GM19468 (cell line): ENCODE results near the gene SSTR1.

Experiments used
- ATAC-seq: cut with Tn5 transposase; IDR thresholded peaks from one replicate; pipeline ENCODE4 v1.9.1; 2021; ENCODE audit warnings: mild to moderate bottlenecking, moderate library complexity, moderate number of reproducible peaks; ENCODE audit not compliant: unreplicated experiment; ENCODE audit errors: extremely low read depth

The SSTR1 gene

GRCh38 chr14:38225946-38226345 lies 18.2 kb downstream of the SSTR1 start:
- no peak for ATAC-seq

- no peak for ATAC-seq
Measured at GRCh38 chr14:38226366-38226765, 18.7 kb downstream of the SSTR1 start.

DNA sequence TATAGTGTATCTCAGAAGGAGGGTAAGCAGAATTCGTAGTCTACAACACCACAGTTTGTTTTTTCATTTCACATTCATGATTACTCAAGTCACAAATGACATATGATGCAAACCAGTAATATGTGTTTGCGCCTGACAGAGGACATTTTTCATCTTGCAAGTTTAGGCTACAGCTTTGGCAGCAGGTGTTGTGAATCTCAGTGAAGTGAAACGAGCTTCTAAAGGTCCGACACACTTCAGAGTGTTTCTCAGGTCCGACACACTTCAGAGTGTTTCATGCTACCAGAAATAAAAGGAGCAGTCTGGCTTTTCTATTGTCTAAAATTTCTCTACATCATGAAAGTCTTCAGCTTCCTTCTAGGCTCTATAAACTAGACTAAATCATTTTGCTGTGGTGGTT lies 25.5 kb downstream of the SSTR1 start:
- ATAC-seq: no peak

DNA sequence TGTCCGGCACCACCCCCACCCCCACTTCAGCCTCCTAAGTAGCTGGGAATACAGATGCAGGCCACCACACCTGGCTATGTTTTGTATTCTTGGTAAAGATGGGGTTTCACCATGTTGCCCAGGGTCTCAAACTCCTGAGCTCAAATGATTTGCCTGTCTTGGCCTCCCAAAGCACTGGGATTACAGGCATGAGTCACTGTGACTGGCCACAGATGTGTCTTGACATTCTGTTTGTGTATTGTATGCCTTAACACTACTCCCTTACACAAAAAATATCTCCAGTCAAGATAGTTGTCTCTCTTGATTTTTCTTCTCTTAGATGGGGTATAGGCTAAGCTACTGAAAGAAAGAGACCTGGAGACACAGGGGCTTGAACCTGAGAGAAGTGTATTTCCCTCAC lies 30.6 kb downstream of the SSTR1 start:
- ATAC-seq: no peak

DNA sequence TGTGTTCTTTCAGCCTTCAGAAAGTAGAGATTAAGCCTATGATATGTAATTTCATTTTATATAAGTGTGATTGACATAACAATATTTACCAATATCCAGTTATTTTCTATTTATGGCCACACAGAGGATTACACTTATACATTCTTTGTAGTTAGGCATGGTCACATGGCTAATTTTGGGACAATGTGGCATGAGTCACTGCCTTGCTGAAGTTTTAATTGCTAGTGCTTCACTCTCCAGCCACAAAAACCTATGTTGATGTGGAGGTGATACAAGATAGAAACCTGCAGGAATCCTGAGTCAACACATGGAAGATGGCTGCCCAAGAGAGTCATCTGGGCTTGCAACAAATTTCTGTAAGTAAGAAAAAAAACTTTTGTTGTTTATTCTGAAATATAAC lies 31.2 kb downstream of the SSTR1 start:
- no peak for ATAC-seq

DNA sequence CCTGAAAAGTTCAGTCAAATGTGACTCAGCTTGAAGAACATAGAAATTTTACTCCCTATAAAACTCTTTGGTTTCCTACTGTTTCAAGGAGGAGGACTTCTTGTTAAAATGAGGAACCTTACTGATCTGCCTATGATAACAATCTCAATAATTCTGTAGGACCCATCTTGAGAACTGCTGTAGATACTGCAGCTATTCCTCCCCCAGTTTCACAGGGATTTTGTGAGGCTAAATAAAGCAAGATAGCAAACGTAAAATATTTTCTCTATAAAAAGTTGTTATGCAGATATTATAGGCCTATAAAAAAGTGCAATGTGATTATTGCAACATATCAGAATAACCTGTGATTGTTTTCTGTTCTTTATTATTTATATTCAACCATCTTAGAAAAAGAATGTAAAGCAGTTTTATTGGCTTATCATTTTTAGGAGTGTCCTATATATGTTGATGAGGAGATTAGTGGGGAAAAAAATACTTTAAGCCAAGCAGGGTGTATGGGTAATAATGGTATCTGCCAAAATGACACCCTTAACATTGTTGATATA lies 36.1 kb downstream of the SSTR1 start:
- no peak for ATAC-seq

GRCh38 chr14:38248321-38249028 lies 40.8 kb downstream of the SSTR1 start:
- no peak for ATAC-seq

GRCh38 chr14:38250331-38250730 lies 42.6 kb downstream of the SSTR1 start:
- no peak for ATAC-seq

DNA sequence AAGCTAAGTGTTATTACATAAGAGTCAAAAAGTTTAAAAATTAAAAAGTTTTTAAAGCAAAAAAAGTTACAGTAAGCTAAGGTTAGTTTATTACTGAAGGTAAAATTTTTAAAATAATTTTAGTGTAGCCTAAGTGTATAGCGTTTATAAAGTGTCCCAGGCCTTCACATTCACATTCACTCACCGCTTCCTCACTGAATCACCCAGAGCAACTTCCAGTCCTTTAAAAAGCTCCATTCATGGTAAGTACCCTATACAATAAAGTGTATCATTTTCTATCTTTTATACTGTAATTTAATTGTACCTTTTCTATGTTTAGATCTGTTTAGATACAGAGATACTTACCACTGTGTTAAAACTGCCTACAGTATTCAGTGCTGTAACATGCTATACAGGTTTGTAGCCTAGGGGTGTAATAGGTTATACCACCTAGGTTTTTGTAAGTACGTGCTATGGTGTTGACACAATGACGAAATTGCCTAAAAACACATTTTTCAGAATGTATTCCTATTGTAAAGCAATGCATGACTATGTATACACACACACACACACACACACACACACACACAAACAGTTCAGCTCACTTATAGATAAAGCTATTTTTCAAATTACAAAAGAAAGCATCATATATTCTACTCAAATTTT lies 44.5 kb downstream of the SSTR1 start:
- ATAC-seq: no peak

- ATAC-seq: no peak
Measured at GRCh38 chr14:38253676-38254075, 46.0 kb downstream of the SSTR1 start.

DNA sequence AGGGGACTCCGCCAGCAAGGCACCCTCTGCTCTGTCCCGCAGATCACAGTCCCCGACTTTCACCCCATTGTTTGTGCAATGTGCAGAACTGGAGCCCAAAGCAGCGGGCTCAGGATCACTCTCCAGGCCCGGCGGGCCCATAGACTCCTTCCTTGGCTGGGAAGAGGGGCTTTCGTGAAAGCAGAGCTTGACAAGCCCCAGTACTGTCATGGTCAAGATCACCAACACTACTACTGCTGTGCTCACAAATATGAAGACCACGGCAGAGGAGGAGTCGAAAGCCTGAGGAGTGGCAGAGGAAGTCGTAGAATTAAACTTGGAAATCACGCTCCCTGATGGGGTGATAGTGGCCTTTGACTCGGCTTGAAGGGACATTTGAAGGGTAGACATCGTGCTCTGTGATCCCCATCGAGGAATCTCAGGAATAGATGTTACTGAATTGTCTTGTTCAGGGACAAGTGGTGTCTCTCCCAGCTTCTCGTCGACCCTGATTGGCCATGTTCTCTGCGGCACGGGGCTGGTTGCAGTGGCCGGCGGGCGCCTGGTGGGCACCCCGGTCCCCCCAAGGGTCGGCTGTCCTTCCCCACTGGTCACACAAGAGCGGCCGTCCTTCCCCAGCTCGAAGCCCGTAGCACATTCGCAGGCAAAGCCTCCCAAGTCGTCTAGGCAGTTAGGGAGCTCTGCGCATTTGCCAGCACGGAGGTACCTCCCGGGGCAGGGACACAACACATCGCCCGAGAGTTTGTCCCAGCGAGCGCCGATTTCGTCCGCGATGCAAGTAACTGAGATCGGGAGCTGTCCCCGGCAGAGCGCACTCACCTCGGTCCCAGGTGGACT lies 47.1 kb downstream of the SSTR1 start:
- ATAC-seq: no peak

DNA sequence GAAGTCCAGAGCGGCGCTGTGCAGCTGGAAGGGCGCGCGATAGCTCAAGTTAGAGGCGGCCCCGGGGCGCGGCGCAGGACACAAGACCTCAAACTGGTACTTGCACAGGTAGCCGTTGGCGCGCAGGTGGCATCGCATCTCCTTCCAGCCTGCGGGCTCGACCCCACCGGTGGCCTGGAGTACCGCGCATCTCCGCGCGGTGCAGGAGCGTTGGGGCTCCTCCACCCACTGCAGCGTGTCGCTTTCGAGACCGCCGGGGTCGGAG lies 47.6 kb downstream of the SSTR1 start:
- no peak for ATAC-seq

GRCh38 chr14:38255673-38256532 lies 48.2 kb downstream of the SSTR1 start, which contains the start of gene CLEC14A:
Gene CLEC14A, minus strand, starts transcription at chr14:38256093. Its CDS starts 71 bp downstream, at chr14:38256022.
- no peak for ATAC-seq

GRCh38 chr14:38256533-38256840 lies 48.8 kb downstream of the SSTR1 start:
- ATAC-seq: no peak

GRCh38 chr14:38257507-38257906 lies 49.8 kb downstream of the SSTR1 start:
- no peak for ATAC-seq

DNA sequence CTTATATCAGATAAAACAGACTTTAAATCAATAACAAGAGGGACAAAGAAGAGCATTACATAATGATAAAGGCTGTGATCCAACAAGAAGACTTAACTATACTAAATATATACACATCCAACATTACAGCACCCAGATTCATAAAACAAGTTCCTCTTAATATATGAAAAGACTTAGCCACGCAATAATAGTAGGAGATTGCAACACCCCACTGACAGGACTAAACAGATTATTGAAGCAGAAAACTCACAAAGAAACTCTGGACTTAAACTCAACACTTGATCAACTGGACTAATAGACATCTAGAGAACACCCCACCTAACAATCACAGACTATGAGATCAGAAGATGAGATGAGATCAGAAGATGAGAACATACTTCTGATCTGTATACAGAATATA lies 53.9 kb downstream of the SSTR1 start:
- no peak for ATAC-seq
